ENCODE data around the gene ADAMTSL1. TPM values are rescaled to one million over a fixed set of nuclear protein-coding genes. Genes with fewer than 3 reads are reported as not detected.

The ADAMTSL1 gene
- total RNA-seq, 6 donors from 2014 or later = 0.44 to 6.4 (median 2.3) TPM; not detected in 1

- TF ChIP-seq CTCF (IDR thresholded peaks at IDR 0.05) (no peak), POLR2A (IDR thresholded peaks at IDR 0.05) (no peak), POLR2AphosphoS5 (IDR thresholded peaks at IDR 0.05) (no peak), EP300 (IDR thresholded peaks at IDR 0.05) (no peak)
Observed at GRCh38 chr9:18851069-18851795, 377.3 kb downstream of the ADAMTSL1 start.

GRCh38 chr9:18855656-18856055 is 381.7 kb downstream of the ADAMTSL1 start:
- H3K36me3 ChIP-seq = no peaks in the 10 kb centered on the region
- WGBS, 2 donors = 26 to 28% methylated on average over 2 of the region's 2 CpGs
- DNase-seq = no peak

More at GRCh38 chr9:18851069-18851795, 377.3 kb downstream of the ADAMTSL1 start:
- H3K27ac ChIP-seq = no peak overlapping the region
- H3K36me3 ChIP-seq = no peaks in the 10 kb centered on the region
- 68 to 69% methylated on average over 5 of the region's 5 CpGs for WGBS, 2 donors
- ATAC-seq (ENCODE audit: low FRiP score in 2 of 2) = no peak
- H3K4me3 ChIP-seq = no peak overlapping the region
- no peaks in the 10 kb centered on the region for H3K27me3 ChIP-seq
- H3K4me1 ChIP-seq = peaks cover 0 to 4% (median 0%) of the 10 kb centered on the region in 4 donors
- no peaks in the 10 kb centered on the region for H3K9me3 ChIP-seq
- DNase-seq = no peak

GRCh38 chr9:18857334-18857733 is 383.4 kb downstream of the ADAMTSL1 start:
- TF ChIP-seq EP300 (IDR thresholded peaks at IDR 0.05) (peak in 2 of 4 donors; percentile 54 to 90), CTCF (IDR thresholded peaks at IDR 0.05) (no peak)
- no peak for ATAC-seq (ENCODE audit: low FRiP score in 2 of 2)
- Histone ChIP-seq H3K9me3 (no peaks in the 10 kb centered on the region), H3K36me3 (no peaks in the 10 kb centered on the region), H3K27me3 (no peaks in the 10 kb centered on the region), H3K27ac (no peak overlapping the region), H3K4me3 (no peak overlapping the region), H3K4me1 (no peaks in the 10 kb centered on the region)
- WGBS, 2 donors = 56 to 67% methylated on average over 4 of the region's 4 CpGs
- DNase-seq = no peak

More at GRCh38 chr9:18855656-18856055, 381.7 kb downstream of the ADAMTSL1 start:
- no peak overlapping the region for H3K27ac ChIP-seq
- H3K4me1 ChIP-seq = no peaks in the 10 kb centered on the region
- no peaks in the 10 kb centered on the region for H3K9me3 ChIP-seq
- ATAC-seq (ENCODE audit: low FRiP score in 2 of 2) = peak in 1 of 2 donors; percentile 26
- no peak overlapping the region for H3K4me3 ChIP-seq
- TF ChIP-seq POLR2A (IDR thresholded peaks at IDR 0.05) = no peak
- TF ChIP-seq EP300 (IDR thresholded peaks at IDR 0.05) = no peak
- TF ChIP-seq POLR2AphosphoS5 (IDR thresholded peaks at IDR 0.05) = no peak
- TF ChIP-seq CTCF (IDR thresholded peaks at IDR 0.05) = no peak
- no peaks in the 10 kb centered on the region for H3K27me3 ChIP-seq

GRCh38 chr9:18857769-18858168 is 383.8 kb downstream of the ADAMTSL1 start:
- Histone ChIP-seq H3K36me3 (no peaks in the 10 kb centered on the region), H3K27me3 (no peaks in the 10 kb centered on the region), H3K9me3 (no peaks in the 10 kb centered on the region), H3K27ac (no peak overlapping the region), H3K4me3 (no peak overlapping the region), H3K4me1 (no peaks in the 10 kb centered on the region)
- TF ChIP-seq EP300 (IDR thresholded peaks at IDR 0.05) (no peak), POLR2AphosphoS5 (IDR thresholded peaks at IDR 0.05) (no peak), POLR2A (IDR thresholded peaks at IDR 0.05) (no peak), CTCF (IDR thresholded peaks at IDR 0.05) (no peak)
- DNase-seq (no peak), ATAC-seq (ENCODE audit: low FRiP score in 2 of 2) (peak in 1 of 2 donors; percentile 51)
- WGBS, 2 donors = 36 to 43% methylated on average over 1 of the region's 1 CpG
